K562 (cell line): ENCODE measurements around the gene TEX13B. TPM values are rescaled to one million over a fixed set of nuclear protein-coding genes. Genes with fewer than 3 reads are reported as not detected.

ENCODE experiments used
- ATAC-seq: fragments of 200-7000 bp; cut with Tn5 transposase; 3 replicates; pipeline ENCODE4 v1.9.1; 2020; ENCODE audit warnings: moderate library complexity
- BruUV-seq: library from RNA; stranded (reverse); fragments of 400-500 nt; replicated peaks from 2 replicates; lab custom pipeline; 2021; lab: Mats Ljungman, UMichigan
- CTCF ChIA-PET: fragments of 300-600 bp; formaldehyde crosslinking; extraction: SDS; loops from one replicate; lab custom pipeline; 2021; ENCODE audit warnings: low intra/inter-chr PET ratio; lab: Yijun Ruan, JAX
- POLR2A ChIA-PET: fragments of 300-600, 350-650 bp; sonication (Branson Sonifier 250); formaldehyde crosslinking; extraction: SDS; loops from one replicate; lab custom pipeline; 2021; ENCODE audit warnings: antibody characterized with exemption, inconsistent platforms; lab: Yijun Ruan, JAX
- DNase-seq, 4 experiments: peaks; one replicate each; pipeline versions ENCODE4 v3.0.0 to v3.0.0-alpha.2; 2011 to 2018; ENCODE audit warnings: low spot score in 3 of 4, mixed read lengths in 3 of 4; ENCODE audit errors: extremely low read depth in 1 of 4
- FAIRE-seq: peaks from 2 replicates; lab custom pipeline; 2011; peaks lifted over from hg19 to GRCh38; lab: Jason Lieb, UNC
- H2AFZ ChIP-seq: 2 replicates; pipeline ENCODE4 v1.6.0; 2011; ENCODE audit warnings: low read depth, low read length, control low read depth, inconsistent platforms
- H3K27ac ChIP-seq: fragments of 200-600 bp; 3 replicates; pipeline ENCODE4 v1.8.0; 2011; ENCODE audit warnings: low read depth, mild to moderate bottlenecking, control low read depth, inconsistent platforms, low read length, moderate library complexity, mixed read lengths; ENCODE audit errors: extremely low read depth
- H3K27me3 ChIP-seq, 2 experiments: fragments of 300-600 bp in 1 of 2; 2 replicates in 1 of 2; 3 replicates in 1 of 2; pipeline versions ENCODE4 v1.6.0 to v1.8.0; 2011; ENCODE audit warnings: inconsistent platforms in 2 of 2, low read length in 2 of 2, mild to moderate bottlenecking in 1 of 2, mixed read lengths in 1 of 2, moderate library complexity in 1 of 2; ENCODE audit not compliant: control insufficient read depth in 2 of 2, insufficient read depth in 2 of 2
- H3K36me3 ChIP-seq: fragments of 300-600 bp; 3 replicates; pipeline ENCODE4 v1.8.0; 2011; ENCODE audit warnings: mild to moderate bottlenecking, low read length, inconsistent platforms; ENCODE audit not compliant: control insufficient read depth, insufficient read depth
- H3K4me1 ChIP-seq, 2 experiments: fragments of 200-600 bp in 1 of 2; replicated peaks in 1 of 2; 2 replicates in 1 of 2; 3 replicates in 1 of 2; pipeline versions ENCODE4 v1.5.1 to v1.8.0; 2011; ENCODE audit warnings: inconsistent platforms in 2 of 2, low read length in 2 of 2, mild to moderate bottlenecking in 1 of 2, mixed read lengths in 1 of 2, moderate library complexity in 1 of 2; ENCODE audit not compliant: control insufficient read depth in 2 of 2, insufficient read depth in 2 of 2
- H3K4me2 ChIP-seq: 2 replicates; pipeline ENCODE4 v1.6.1; 2011; ENCODE audit warnings: low read length, control low read depth, inconsistent platforms, mixed read lengths; ENCODE audit not compliant: insufficient read depth
- H3K4me3 ChIP-seq: fragments of 200-600 bp; sonication (generic), shearing (Covaris generic); 2 replicates; pipeline ENCODE4 v1.5.1; 2016; ENCODE audit warnings: control low read depth, inconsistent platforms
- H3K79me2 ChIP-seq: fragments of 200-600 bp; 3 replicates; pipeline ENCODE4 v1.8.0; 2011; ENCODE audit warnings: low read length, inconsistent platforms; ENCODE audit not compliant: control insufficient read depth, insufficient read depth
- H3K9ac ChIP-seq, 2 experiments: 2 replicates each; pipeline versions ENCODE4 v1.6.0 to v1.6.1; 2011; ENCODE audit warnings: low read depth in 2 of 2, low read length in 2 of 2, control low read depth in 1 of 2, inconsistent platforms in 1 of 2, mild to moderate bottlenecking in 1 of 2, mixed read lengths in 1 of 2; ENCODE audit not compliant: insufficient read depth in 1 of 2
- H3K9me1 ChIP-seq: one replicate; pipeline ENCODE4 v1.6.0; 2011; ENCODE audit warnings: inconsistent platforms, mild to moderate bottlenecking, low read length, moderate library complexity; ENCODE audit not compliant: control insufficient read depth, insufficient read depth
- H3K9me3 ChIP-seq: replicated peaks from 2 replicates; pipeline ENCODE4 v1.5.1; 2011; ENCODE audit warnings: low read depth, low read length, inconsistent platforms; ENCODE audit not compliant: control insufficient read depth, insufficient read depth
- H4K20me1 ChIP-seq: replicated peaks from 2 replicates; pipeline ENCODE4 v1.6.1; 2011; ENCODE audit warnings: low read length, inconsistent platforms, mixed read lengths; ENCODE audit not compliant: control insufficient read depth, insufficient read depth
- CHD1 ChIP-seq: fragments of 200-600 bp; sonication (generic); IDR thresholded peaks from one replicate; pipeline ENCODE4 v1.6.1; 2012; ENCODE audit warnings: mild to moderate bottlenecking, moderate library complexity, low read length, inconsistent platforms
- COPS2 ChIP-seq: fragments of 450-650 bp; conservative IDR thresholded peaks from 2 replicates; pipeline ENCODE4 v1.6.1; 2016; ENCODE audit warnings: mild to moderate bottlenecking, moderate library complexity
- HMG20B ChIP-seq: fragments of 250-450 bp; sonication (Bioruptor Pico); IDR thresholded peaks from 2 replicates; pipeline ENCODE4 v1.5.0; 2021; ENCODE audit warnings: mild to moderate bottlenecking
- PRDM10 ChIP-seq: fragments of 450-650 bp; IDR thresholded peaks from 2 replicates; pipeline ENCODE4 v1.6.1; 2018; ENCODE audit not compliant: partially characterized antibody
- PTBP1 ChIP-seq: fragments of 200-400 bp; formaldehyde crosslinking; IDR thresholded peaks from 2 replicates; pipeline ENCODE4 v1.6.1; 2017; ENCODE audit warnings: low read depth, low read length
- RBM17 ChIP-seq: fragments of 200-400 bp; formaldehyde crosslinking; IDR thresholded peaks from 2 replicates; pipeline ENCODE4 v1.6.1; 2017; ENCODE audit warnings: low read depth, mild to moderate bottlenecking, low read length, borderline replicate concordance
- SRSF1 ChIP-seq: fragments of 200-400 bp; formaldehyde crosslinking; IDR thresholded peaks from 2 replicates; pipeline ENCODE4 v1.6.1; 2017; ENCODE audit warnings: mild to moderate bottlenecking, low read depth, low read length, moderate library complexity
- ZBTB2 ChIP-seq: fragments of 450-650 bp; IDR thresholded peaks from 2 replicates; pipeline ENCODE4 v1.6.1; 2016; ENCODE audit warnings: antibody characterized with exemption
- ZNF12 ChIP-seq: sonication (generic); formaldehyde crosslinking; IDR thresholded peaks from 2 replicates; pipeline ENCODE4 v1.4.0; 2020; ENCODE audit warnings: mild to moderate bottlenecking, missing genetic modification reagents
- ZNF124 ChIP-seq: sonication (generic); formaldehyde crosslinking; IDR thresholded peaks from 2 replicates; pipeline ENCODE4 v1.8.1; 2022; ENCODE audit warnings: missing genetic modification reagents
- WGBS: fragments of 100-300 bp; shearing (Covaris generic); methylation state at CpG from one replicate; pipeline ENCODE4 v1.1.6; 2016; ENCODE audit warnings: low coverage, mixed read lengths; ENCODE audit not compliant: insufficient coverage; ENCODE audit errors: missing lambda C conversion rate; 5-methylcytosine and 5-hydroxymethylcytosine counted together
- in situ Hi-C: fragments of 300-500 bp; cut with MboI; formaldehyde crosslinking; loops from 4 replicates; pipeline ENCODE4 v1.15.0; 2018; ENCODE audit warnings: inconsistent platforms, mixed read lengths
- intact Hi-C: fragments of 100-400 bp; cut with micrococcal nuclease; formaldehyde crosslinking; loops from 2 replicates; pipeline ENCODE4 v1.14.2; 2022
- polyA plus RNA-seq, 8 experiments: library from polyadenylated mRNA; depleted of rRNA in 4 of 8; stranded (reverse) in 5 of 8; unstranded in 3 of 8; fragments of >200 nt; fragmentation: Nextera tagmentation in 2 of 8; fragmentation: Illumina TruSeq in 1 of 8; extraction: Ambion mirVana in 2 of 8; extraction: Trizol in 1 of 8; gene quantifications; 2 replicates each; pipeline versions ENCODE4 v1.2.1 to v1.2.3, GENCODE V29; 2011 to 2014; ENCODE audit warnings: inconsistent platforms in 1 of 8, missing spikeins in 1 of 8
- total RNA-seq, 7 experiments: library from RNA; depleted of rRNA in 6 of 7; stranded (reverse); fragments of >200 nt in 6 of 7; fragmentation: Illumina TruSeq in 2 of 7; extraction: Trizol in 2 of 7; gene quantifications; 2 replicates each; pipeline versions ENCODE4 v1.2.1 to v1.2.3, GENCODE V29; 2011 to 2021; ENCODE audit warnings: low replicate concordance in 1 of 7
- TF ChIP-seq, protein P1 (sequence below): fragments of 450-650 bp; formaldehyde crosslinking; IDR thresholded peaks from 2 replicates; pipeline ENCODE4 v1.4.0; 2020; ENCODE audit warnings: mild to moderate bottlenecking, moderate library complexity
- TF ChIP-seq, protein P2 (sequence below): sonication (generic); formaldehyde crosslinking; IDR thresholded peaks from 2 replicates; pipeline ENCODE4 v1.8.1; 2023; ENCODE audit warnings: mild to moderate bottlenecking, missing genetic modification reagents
- TF ChIP-seq, protein P3 (sequence below): sonication (generic); IDR thresholded peaks from 2 replicates; pipeline ENCODE4 v1.6.1; 2016

TEX13B gene
- total and polyA plus RNA-seq, 9 of the 15 experiments (the other 6 are each of a cell fraction or from before 2014, with no cell fraction given): not detected

DNA sequence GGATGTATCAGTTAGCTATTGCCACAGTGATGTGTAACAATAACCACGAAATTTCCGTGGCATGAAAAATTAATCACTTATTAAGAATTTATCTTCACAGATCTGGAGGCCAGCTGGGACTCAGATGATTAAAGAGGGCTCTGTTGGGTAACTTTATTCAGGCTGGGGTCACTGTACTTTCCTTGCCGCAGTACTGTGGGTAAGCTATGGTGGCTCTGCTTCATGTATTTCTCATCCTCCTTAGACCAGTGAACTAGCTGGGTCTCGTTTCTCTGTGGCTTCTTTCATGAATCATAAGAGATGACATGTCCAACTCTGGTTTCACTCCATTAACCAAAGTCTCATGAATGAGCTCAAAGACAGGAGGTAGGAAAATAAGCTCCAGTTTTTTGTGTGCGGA lies 13.5 kb downstream of the TEX13B start:
- TF ChIP-seq ZNF124 (no peak), RBM17 (no peak), COPS2 (no peak), HMG20B (CRISPR knock-in tag) (no peak), SRSF1 (no peak), PTBP1 (no peak), ZNF12 (no peak), ZBTB2 (no peak), PRDM10 (no peak), CHD1 (no peak)
- TF ChIP-seq, protein P1, sequence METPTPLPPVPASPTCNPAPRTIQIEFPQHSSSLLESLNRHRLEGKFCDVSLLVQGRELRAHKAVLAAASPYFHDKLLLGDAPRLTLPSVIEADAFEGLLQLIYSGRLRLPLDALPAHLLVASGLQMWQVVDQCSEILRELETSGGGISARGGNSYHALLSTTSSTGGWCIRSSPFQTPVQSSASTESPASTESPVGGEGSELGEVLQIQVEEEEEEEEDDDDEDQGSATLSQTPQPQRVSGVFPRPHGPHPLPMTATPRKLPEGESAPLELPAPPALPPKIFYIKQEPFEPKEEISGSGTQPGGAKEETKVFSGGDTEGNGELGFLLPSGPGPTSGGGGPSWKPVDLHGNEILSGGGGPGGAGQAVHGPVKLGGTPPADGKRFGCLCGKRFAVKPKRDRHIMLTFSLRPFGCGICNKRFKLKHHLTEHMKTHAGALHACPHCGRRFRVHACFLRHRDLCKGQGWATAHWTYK (CRISPR knock-in tag): no peak
- TF ChIP-seq, protein P2, sequence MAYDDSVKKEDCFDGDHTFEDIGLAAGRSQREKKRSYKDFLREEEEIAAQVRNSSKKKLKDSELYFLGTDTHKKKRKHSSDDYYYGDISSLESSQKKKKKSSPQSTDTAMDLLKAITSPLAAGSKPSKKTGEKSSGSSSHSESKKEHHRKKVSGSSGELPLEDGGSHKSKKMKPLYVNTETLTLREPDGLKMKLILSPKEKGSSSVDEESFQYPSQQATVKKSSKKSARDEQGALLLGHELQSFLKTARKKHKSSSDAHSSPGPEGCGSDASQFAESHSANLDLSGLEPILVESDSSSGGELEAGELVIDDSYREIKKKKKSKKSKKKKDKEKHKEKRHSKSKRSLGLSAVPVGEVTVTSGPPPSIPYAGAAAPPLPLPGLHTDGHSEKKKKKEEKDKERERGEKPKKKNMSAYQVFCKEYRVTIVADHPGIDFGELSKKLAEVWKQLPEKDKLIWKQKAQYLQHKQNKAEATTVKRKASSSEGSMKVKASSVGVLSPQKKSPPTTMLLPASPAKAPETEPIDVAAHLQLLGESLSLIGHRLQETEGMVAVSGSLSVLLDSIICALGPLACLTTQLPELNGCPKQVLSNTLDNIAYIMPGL (CRISPR knock-in tag): no peak
- TF ChIP-seq, protein P3, sequence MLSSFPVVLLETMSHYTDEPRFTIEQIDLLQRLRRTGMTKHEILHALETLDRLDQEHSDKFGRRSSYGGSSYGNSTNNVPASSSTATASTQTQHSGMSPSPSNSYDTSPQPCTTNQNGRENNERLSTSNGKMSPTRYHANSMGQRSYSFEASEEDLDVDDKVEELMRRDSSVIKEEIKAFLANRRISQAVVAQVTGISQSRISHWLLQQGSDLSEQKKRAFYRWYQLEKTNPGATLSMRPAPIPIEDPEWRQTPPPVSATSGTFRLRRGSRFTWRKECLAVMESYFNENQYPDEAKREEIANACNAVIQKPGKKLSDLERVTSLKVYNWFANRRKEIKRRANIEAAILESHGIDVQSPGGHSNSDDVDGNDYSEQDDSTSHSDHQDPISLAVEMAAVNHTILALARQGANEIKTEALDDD: no peak
- Histone ChIP-seq H2AFZ (no peak overlapping the region), H3K9ac (no peak overlapping the region), H3K9me1 (no peaks in the 10 kb centered on the region), H3K4me1 (no peaks in the 10 kb centered on the region), H3K36me3 (no peaks in the 10 kb centered on the region), H4K20me1 (no peaks in the 10 kb centered on the region), H3K79me2 (no peaks in the 10 kb centered on the region), H3K4me2 (no peak overlapping the region), H3K27ac (no peak overlapping the region), H3K4me3 (no peak overlapping the region), H3K27me3 (no peaks in the 10 kb centered on the region), H3K9me3 (no peaks in the 10 kb centered on the region)
- DNase-seq: no peak
- FAIRE-seq: no peak
- no peak for ATAC-seq
- whole genome bisulfite sequencing: 3% methylated on average over 5 of the region's 5 CpGs
- CTCF ChIA-PET: no interaction called here
- intact Hi-C loops (no loop called here), in situ Hi-C loops (no loop called here)
- no TSS peak for BruUV-seq
- POLR2A ChIA-PET: interaction anchor here (0.7 kb wide), 1 partner anchor 17 kb away, joined by 3 read pairs; no protein-coding TSS in a partner anchor
